ENCODE measurements around the gene SYNE4.

The SYNE4 gene

DNA sequence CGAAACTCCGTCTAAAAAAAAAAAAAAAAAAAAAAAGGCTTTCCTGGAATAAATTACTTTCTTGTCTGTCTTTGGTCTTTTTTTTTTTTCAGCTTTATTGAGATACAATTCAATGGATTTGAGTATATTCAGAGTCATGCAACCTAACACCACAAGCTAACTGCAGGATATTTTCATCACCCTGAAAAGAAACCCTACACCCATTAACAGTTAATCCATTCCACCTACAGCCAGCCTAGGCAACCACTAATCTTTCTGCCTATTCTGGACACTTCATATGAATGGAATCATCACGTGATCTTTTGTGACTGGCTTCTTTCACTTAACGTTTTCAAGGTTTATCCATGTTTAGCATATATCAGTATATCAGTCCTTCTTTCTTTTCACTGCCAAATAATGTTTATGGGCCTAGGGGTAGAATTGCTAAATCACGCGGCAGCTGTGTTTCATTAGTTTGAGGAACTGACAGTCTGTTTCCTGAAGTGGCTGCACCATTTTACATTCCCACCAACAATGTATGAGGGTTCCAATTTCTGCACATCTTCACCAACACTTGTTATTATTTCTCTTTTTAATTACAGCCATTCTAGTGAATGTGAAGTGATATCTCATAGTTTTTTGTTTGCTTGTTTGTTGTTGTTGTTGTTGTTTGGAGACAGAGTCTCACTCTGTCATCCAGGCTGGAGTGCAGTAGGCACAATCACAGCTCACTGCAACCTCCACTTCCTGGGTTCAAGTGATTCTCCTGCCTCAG, 52.6 kb downstream of the SYNE4 start:
- DNase-seq (ENCODE audit: low spot score): no peak

All from ecto neural progenitor cell (in vitro differentiated cells).